Fibroblast of lung (primary cell): ENCODE results near the gene ASXL2.

Source experiments
- EZH2 ChIP-seq: IDR thresholded peaks from 2 replicates; pipeline ENCODE4 v1.5.1; 2012; ENCODE audit warnings: low read length, control low read depth, mild to moderate bottlenecking; ENCODE audit errors: missing control alignments
- TF ChIP-seq, protein P1 (sequence below), 2 donors: IDR thresholded peaks in 1 of 2; conservative IDR thresholded peaks in 1 of 2; 1 replicate in 1 of 2; 2 replicates in 1 of 2; pipeline ENCODE4 v1.5.1; 2011 to 2012; ENCODE audit warnings: low read length in 2 of 2, control low read depth in 1 of 2, inconsistent platforms in 1 of 2, low read depth in 1 of 2, mild to moderate bottlenecking in 1 of 2

DNA sequence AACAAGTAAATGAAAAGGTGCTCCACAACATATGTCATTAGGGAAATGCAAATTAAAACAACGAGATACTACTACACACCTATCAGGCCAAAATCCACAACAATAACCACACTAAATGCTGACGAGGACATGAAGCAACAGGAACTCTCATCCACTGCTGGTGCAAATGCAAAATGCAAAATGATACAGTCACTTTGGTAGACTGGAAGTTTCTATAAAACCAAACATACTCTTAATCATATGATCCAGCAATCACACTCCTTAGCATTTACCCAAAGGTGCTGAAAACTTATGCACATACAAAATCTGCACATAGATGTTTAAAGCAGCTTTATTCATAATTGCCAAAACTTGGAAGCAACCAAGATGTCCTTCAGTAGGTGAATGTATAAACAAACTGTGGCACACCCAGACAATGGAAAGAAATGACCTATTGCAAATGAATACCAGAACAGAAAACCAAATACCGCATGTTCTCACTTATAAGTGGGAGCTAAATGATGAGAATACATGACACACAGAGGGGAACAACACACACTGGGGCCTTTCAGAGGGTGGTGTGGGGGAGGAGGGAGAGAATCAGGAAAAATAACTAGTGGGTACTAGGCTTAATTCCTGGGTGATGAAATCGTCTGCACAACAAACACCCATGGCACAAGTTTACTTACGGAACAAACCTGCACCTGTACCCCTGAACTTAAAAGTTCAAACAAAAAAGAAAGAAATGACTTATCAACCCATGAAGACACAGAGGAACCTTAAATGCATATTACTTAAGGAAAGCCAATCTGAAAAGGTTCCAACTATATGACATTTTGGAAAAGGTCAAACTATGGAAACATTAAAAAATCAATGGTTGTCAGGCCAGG is 80.4 kb downstream of the ASXL2 start:
- TF ChIP-seq, protein P1, sequence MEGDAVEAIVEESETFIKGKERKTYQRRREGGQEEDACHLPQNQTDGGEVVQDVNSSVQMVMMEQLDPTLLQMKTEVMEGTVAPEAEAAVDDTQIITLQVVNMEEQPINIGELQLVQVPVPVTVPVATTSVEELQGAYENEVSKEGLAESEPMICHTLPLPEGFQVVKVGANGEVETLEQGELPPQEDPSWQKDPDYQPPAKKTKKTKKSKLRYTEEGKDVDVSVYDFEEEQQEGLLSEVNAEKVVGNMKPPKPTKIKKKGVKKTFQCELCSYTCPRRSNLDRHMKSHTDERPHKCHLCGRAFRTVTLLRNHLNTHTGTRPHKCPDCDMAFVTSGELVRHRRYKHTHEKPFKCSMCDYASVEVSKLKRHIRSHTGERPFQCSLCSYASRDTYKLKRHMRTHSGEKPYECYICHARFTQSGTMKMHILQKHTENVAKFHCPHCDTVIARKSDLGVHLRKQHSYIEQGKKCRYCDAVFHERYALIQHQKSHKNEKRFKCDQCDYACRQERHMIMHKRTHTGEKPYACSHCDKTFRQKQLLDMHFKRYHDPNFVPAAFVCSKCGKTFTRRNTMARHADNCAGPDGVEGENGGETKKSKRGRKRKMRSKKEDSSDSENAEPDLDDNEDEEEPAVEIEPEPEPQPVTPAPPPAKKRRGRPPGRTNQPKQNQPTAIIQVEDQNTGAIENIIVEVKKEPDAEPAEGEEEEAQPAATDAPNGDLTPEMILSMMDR (conservative IDR thresholded peaks at IDR 0.05 in 1 of 2, IDR thresholded peaks at IDR 0.05 in 1 of 2; ENCODE audit: low read depth in 1 of 2, low read length in 2 of 2) = no peak
- no peak for TF ChIP-seq EZH2
